ENCODE results near the gene PKD2L1.
"Not testable (repeated sequence)": the region's sequence is repeated elsewhere in the genome, so short reads cannot be mapped to it uniquely, and the experiment has no call there.

Gene PKD2L1

GRCh38 chr10:100330079-100330478 is at the start of gene PKD2L1:
TSS of gene PKD2L1 (minus strand) at chr10:100330228. CDS start at chr10:100330103, 125 bp downstream.
- DNase-seq, result no peak

GRCh38 chr10:100377830-100378229 is 47.8 kb upstream of the PKD2L1 start:
- DNase-seq, result no peak

- DNase-seq, result not testable (repeated sequence)
Observed at GRCh38 chr10:100376656-100377055, 46.6 kb upstream of the PKD2L1 start.

GRCh38 chr10:100374677-100375353 is 44.8 kb upstream of the PKD2L1 start:
- DNase-seq, result not testable (repeated sequence)

- DNase-seq, result no peak
Observed at GRCh38 chr10:100374200-100374655, 44.2 kb upstream of the PKD2L1 start.

- peak; percentile 90 to 94 for DNase-seq
Observed at GRCh38 chr10:100373298-100374199, 43.5 kb upstream of the PKD2L1 start.

- no peak for DNase-seq
Observed at GRCh38 chr10:100372415-100373297, 42.6 kb upstream of the PKD2L1 start.

- no peak for DNase-seq
Observed at GRCh38 chr10:100371482-100372027, 41.5 kb upstream of the PKD2L1 start.

GRCh38 chr10:100370714-100371481 is 40.9 kb upstream of the PKD2L1 start:
- no peak for DNase-seq

- DNase-seq, result no peak
Observed at GRCh38 chr10:100368721-100369120, 38.7 kb upstream of the PKD2L1 start.

- peak; percentile 47 to 74 for DNase-seq
Observed at GRCh38 chr10:100364735-100365391, 34.8 kb upstream of the PKD2L1 start.

GRCh38 chr10:100364175-100364574 is 34.1 kb upstream of the PKD2L1 start:
- DNase-seq, result no peak

GRCh38 chr10:100362570-100363496 is 32.8 kb upstream of the PKD2L1 start:
- DNase-seq, result no peak

- no peak for DNase-seq
Observed at GRCh38 chr10:100360234-100360633, 30.2 kb upstream of the PKD2L1 start.

- DNase-seq, result no peak
Observed at GRCh38 chr10:100359529-100360150, 29.6 kb upstream of the PKD2L1 start.

- no peak for DNase-seq
Observed at GRCh38 chr10:100359030-100359432, 29.0 kb upstream of the PKD2L1 start.

- DNase-seq, result no peak
Observed at GRCh38 chr10:100357059-100357858, 27.2 kb upstream of the PKD2L1 start.
